HCT116 (cell line): ENCODE data around the gene ABTB1. TPM values are rescaled to one million over a fixed set of nuclear protein-coding genes. Genes with fewer than 3 reads are reported as not detected.

Experiments used
- ATAC-seq: fragments of 200-7000 bp; cut with Tn5 transposase; 2 replicates; pipeline ENCODE4 v1.9.1; 2020; ENCODE audit warnings: mild to moderate bottlenecking, moderate library complexity
- BruUV-seq: library from RNA; stranded (reverse); fragments of 400-500 nt; replicated peaks from 2 replicates; lab custom pipeline; 2021; lab: Mats Ljungman, UMichigan
- CTCF ChIA-PET: fragments of 300-600 bp; sonication (Branson Sonifier 250); formaldehyde crosslinking; loops from one replicate; lab custom pipeline; 2021; ENCODE audit warnings: antibody characterized with exemption; lab: Charles Lee
- POLR2A ChIA-PET: fragments of 300-600, 350-600 bp; sonication (Branson Sonifier 250); formaldehyde crosslinking; loops from one replicate; lab custom pipeline; 2021; ENCODE audit warnings: antibody characterized with exemption; lab: Charles Lee
- RAD21 ChIA-PET, 2 experiments: fragments of 300-600 bp; sonication (Branson Sonifier 250); formaldehyde crosslinking; loops; one replicate each; lab custom pipeline; 2023; ENCODE audit warnings: low total read pairs in 2 of 2; ENCODE audit not compliant: uncharacterized antibody in 2 of 2, unreplicated experiment in 2 of 2, low non-redundant PET in 1 of 2; lab: Charles Lee
- DNase-seq: peaks from one replicate; pipeline ENCODE4 v3.0.0-alpha.2; 2010; ENCODE audit warnings: low read depth, low spot score
- H2AFZ ChIP-seq: fragments of 200-600 bp; shearing (Covaris generic), sonication (generic); 2 replicates; pipeline ENCODE4 v1.6.1; 2017; ENCODE audit warnings: low read depth, mixed run types, mixed read lengths, antibody characterized with exemption, low read length; ENCODE audit not compliant: poor library complexity, severe bottlenecking
- H3K27ac ChIP-seq: 2 replicates; pipeline ENCODE4 v1.5.1; 2012; ENCODE audit warnings: low read depth, low read length
- H3K27me3 ChIP-seq: fragments of 200-600 bp; sonication (generic); 2 replicates; pipeline ENCODE4 v1.6.1; 2016; ENCODE audit warnings: mixed run types, low read length, mixed read lengths; ENCODE audit not compliant: insufficient read depth
- H3K36me3 ChIP-seq, 2 experiments: fragments of 200-500 bp in 1 of 2; fragments of 200-600 bp in 1 of 2; sonication (Bioruptor generic) in 1 of 2; sonication (generic) in 1 of 2; 2 replicates each; pipeline versions ENCODE4 v1.5.1 to v1.6.1; 2014 to 2016; ENCODE audit warnings: low read length in 2 of 2, inconsistent platforms in 1 of 2, mixed read lengths in 1 of 2, mixed run types in 1 of 2; ENCODE audit not compliant: insufficient read depth in 2 of 2, control insufficient read depth in 1 of 2
- H3K4me1 ChIP-seq, 2 experiments: fragments of 200-600 bp in 1 of 2; sonication (generic) in 1 of 2; 2 replicates each; pipeline versions ENCODE4 v1.5.1 to v1.6.1; 2012 to 2017; ENCODE audit warnings: low read length in 2 of 2, inconsistent platforms in 1 of 2, mild to moderate bottlenecking in 1 of 2, mixed read lengths in 1 of 2, mixed run types in 1 of 2, moderate library complexity in 1 of 2; ENCODE audit not compliant: insufficient read depth in 2 of 2, control insufficient read depth in 1 of 2
- H3K4me2 ChIP-seq: fragments of 200-600 bp; sonication (generic); 2 replicates; pipeline ENCODE4 v1.6.1; 2017; ENCODE audit warnings: mixed run types, low read length, mixed read lengths
- H3K4me3 ChIP-seq, 2 experiments: fragments of 200-600 bp in 1 of 2; sonication (generic) in 1 of 2; replicated peaks in 1 of 2; 2 replicates each; pipeline ENCODE4 v1.5.1; 2011 to 2016; ENCODE audit warnings: low read length in 2 of 2, control low read depth in 1 of 2, low read depth in 1 of 2, mild to moderate bottlenecking in 1 of 2, mixed read lengths in 1 of 2, mixed run types in 1 of 2
- H3K79me2 ChIP-seq: fragments of 200-600 bp; sonication (generic); 2 replicates; pipeline ENCODE4 v1.6.1; 2017; ENCODE audit warnings: mild to moderate bottlenecking, mixed run types, low read length, moderate library complexity, mixed read lengths; ENCODE audit not compliant: insufficient read depth
- H3K9ac ChIP-seq: fragments of 200-600 bp; sonication (generic); 2 replicates; pipeline ENCODE4 v1.6.1; 2016; ENCODE audit warnings: low read length, mixed read lengths
- H3K9me2 ChIP-seq: fragments of 200-600 bp; sonication (generic), shearing (Covaris generic); 2 replicates; pipeline ENCODE4 v1.6.1; 2017; ENCODE audit warnings: mixed run types, mild to moderate bottlenecking, moderate library complexity; ENCODE audit not compliant: insufficient read depth
- H3K9me3 ChIP-seq, 2 experiments: fragments of 200-500 bp in 1 of 2; fragments of 200-600 bp in 1 of 2; sonication (Bioruptor generic) in 1 of 2; sonication (generic) in 1 of 2; 2 replicates each; pipeline ENCODE4 v1.6.1; 2014 to 2017; ENCODE audit warnings: low read length in 2 of 2, mixed read lengths in 2 of 2, inconsistent platforms in 1 of 2, low read depth in 1 of 2, mild to moderate bottlenecking in 1 of 2, mixed run types in 1 of 2, moderate library complexity in 1 of 2; ENCODE audit not compliant: control insufficient read depth in 1 of 2, insufficient read depth in 1 of 2
- H4K20me1 ChIP-seq: fragments of 200-600 bp; sonication (generic), shearing (Covaris generic); 2 replicates; pipeline ENCODE4 v1.6.1; 2017; ENCODE audit warnings: mixed run types, mild to moderate bottlenecking, moderate library complexity; ENCODE audit not compliant: insufficient read depth
- ATF3 ChIP-seq: IDR thresholded peaks from 2 replicates; pipeline ENCODE4 v1.6.1; 2012
- EZH2 ChIP-seq: fragments of 200-600 bp; sonication (generic); IDR thresholded peaks from 2 replicates; pipeline ENCODE4 v1.6.1; 2017; ENCODE audit warnings: antibody characterized with exemption, mixed run types
- EZH2phosphoT487 ChIP-seq: fragments of 200-600 bp; IDR thresholded peaks from 2 replicates; pipeline ENCODE4 v1.6.1; 2018; ENCODE audit warnings: antibody characterized with exemption, borderline replicate concordance
- JUND ChIP-seq: IDR thresholded peaks from 2 replicates; pipeline ENCODE4 v1.6.1; 2012
- MAX ChIP-seq: IDR thresholded peaks from 2 replicates; pipeline ENCODE4 v1.6.1; 2012
- POLR2AphosphoS5 ChIP-seq: IDR thresholded peaks from 2 replicates; pipeline ENCODE4 v1.6.1; 2011; ENCODE audit warnings: mild to moderate bottlenecking, low read depth, low read length, moderate library complexity
- SIN3A ChIP-seq: IDR thresholded peaks from 2 replicates; pipeline ENCODE4 v1.6.1; 2012; ENCODE audit warnings: low read depth
- ZFX ChIP-seq: fragments of 450-650 bp; IDR thresholded peaks from 2 replicates; pipeline ENCODE4 v1.6.1; 2017
- intact Hi-C: fragments of 100-400 bp; cut with micrococcal nuclease; formaldehyde crosslinking; loops from 2 replicates; pipeline ENCODE4 v1.10.0; 2022
- total RNA-seq: library from RNA; stranded (reverse); gene quantifications from one replicate; pipeline ENCODE4 v1.2.1, GENCODE V29; 2021; ENCODE audit not compliant: unreplicated experiment

Gene ABTB1
- total RNA-seq, 1 experiment from 2014 or later = 19.4 TPM

DNA sequence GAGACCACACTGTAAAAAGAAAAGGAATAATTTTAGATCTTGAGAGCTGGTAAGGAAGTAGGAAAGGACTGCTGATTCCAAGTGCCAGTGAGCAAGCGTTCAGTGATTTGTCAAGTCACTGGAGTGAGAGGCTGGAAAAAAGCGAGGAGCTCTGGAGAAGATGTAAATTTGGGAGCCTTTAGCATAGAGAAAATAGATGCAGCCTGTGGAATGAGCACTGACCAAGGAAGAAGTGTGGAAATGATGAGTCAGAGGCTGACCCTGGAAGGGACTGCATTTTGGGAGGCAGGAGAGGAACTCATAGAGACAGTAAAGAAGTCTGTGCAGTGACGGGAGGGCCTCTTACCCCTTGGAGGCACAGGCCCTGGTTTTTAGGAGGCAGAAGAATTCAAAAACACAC, 17.1 kb upstream of the ABTB1 start:
- ATAC-seq = no peak
- peak overlapping the region; percentile 27; the same call in 1 of the 2 replicates for H3K4me2 ChIP-seq
- BruUV-seq = no TSS peak
- ChIA-PET CTCF (interaction anchor here (1.1 to 1.3 kb wide), 2 partner anchors 40 to 304 kb away, joined by 3 to 4 read pairs; no protein-coding TSS in a partner anchor), POLR2A (no interaction called here), RAD21 (no interaction called here)
- TF ChIP-seq JUND (0 out of 2 replicates have a peak, but pooled peaks have one; percentile 14), EZH2phosphoT487 (no peak), EZH2 (no peak), ZFX (no peak), MAX (no peak), ATF3 (no peak), SIN3A (no peak)
- DNase-seq = no peak
- no peaks in the 10 kb centered on the region for H3K79me2 ChIP-seq
- no peaks in the 10 kb centered on the region for H3K9me2 ChIP-seq
- no peaks in the 10 kb centered on the region for H4K20me1 ChIP-seq
- H3K27ac ChIP-seq = no peak overlapping the region
- intact Hi-C loops = loop anchor here (10.0 kb wide), 1 partner anchor 409 kb away; no protein-coding TSS in a partner anchor
- no peaks in the 10 kb centered on the region for H3K27me3 ChIP-seq
- no peak overlapping the region for H2AFZ ChIP-seq
- no peak overlapping the region for H3K9ac ChIP-seq
- no peaks in the 10 kb centered on the region for H3K36me3 ChIP-seq
- H3K4me3 ChIP-seq = no peak overlapping the region
- no peaks in the 10 kb centered on the region for H3K9me3 ChIP-seq
- H3K4me1 ChIP-seq = peaks cover 3 to 15% of the 10 kb centered on the region in 2 experiments

GRCh38 chr3:127656906-127657305, 15.8 kb upstream of the ABTB1 start:
- no peaks in the 10 kb centered on the region for H4K20me1 ChIP-seq
- no peak overlapping the region for H3K4me2 ChIP-seq
- DNase-seq = no peak
- H3K27me3 ChIP-seq = no peaks in the 10 kb centered on the region
- H2AFZ ChIP-seq = no peak overlapping the region
- intact Hi-C loops = loop anchor here (10.0 kb wide), 1 partner anchor 408 kb away; no protein-coding TSS in a partner anchor
- H3K9me2 ChIP-seq = no peaks in the 10 kb centered on the region
- RAD21 ChIA-PET = no interaction called here
- TF ChIP-seq EZH2 (no peak), POLR2AphosphoS5 (no peak), ZFX (no peak)
- no peaks in the 10 kb centered on the region for H3K36me3 ChIP-seq
- CTCF ChIA-PET = interaction anchor here (1.1 kb wide), 1 partner anchor 477 kb away, joined by 3 read pairs; no protein-coding TSS in a partner anchor
- H3K9ac ChIP-seq = no peak overlapping the region
- peaks cover 3 to 15% of the 10 kb centered on the region in 2 experiments for H3K4me1 ChIP-seq
- POLR2A ChIA-PET = no interaction called here
- no peaks in the 10 kb centered on the region for H3K9me3 ChIP-seq
- no peaks in the 10 kb centered on the region for H3K79me2 ChIP-seq
- ATAC-seq = no peak
- BruUV-seq = no TSS peak
- H3K4me3 ChIP-seq = no peak overlapping the region
- H3K27ac ChIP-seq = no peak overlapping the region
